ENCODE data around the gene IFT88.

The IFT88 gene

DNA sequence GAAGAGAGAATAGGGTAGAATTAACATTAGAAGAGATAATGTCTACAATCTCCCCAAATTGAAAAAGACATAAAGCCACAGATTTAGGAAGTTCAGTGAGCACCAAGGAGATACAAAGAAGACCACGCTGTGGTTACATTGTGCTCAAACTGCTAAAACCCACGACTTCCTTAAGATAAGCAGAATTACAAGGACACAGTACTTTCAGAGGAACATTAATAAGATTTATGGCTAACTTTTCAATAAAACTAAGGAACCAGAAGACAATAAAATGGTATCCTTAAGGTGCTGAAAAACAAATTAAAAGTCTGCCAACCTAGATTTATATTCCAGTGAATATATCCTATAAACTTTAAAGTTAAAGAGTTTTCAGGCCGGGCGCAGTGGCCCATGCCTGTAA lies 129.1 kb downstream of the IFT88 start:
- no peak for DNase-seq

DNA sequence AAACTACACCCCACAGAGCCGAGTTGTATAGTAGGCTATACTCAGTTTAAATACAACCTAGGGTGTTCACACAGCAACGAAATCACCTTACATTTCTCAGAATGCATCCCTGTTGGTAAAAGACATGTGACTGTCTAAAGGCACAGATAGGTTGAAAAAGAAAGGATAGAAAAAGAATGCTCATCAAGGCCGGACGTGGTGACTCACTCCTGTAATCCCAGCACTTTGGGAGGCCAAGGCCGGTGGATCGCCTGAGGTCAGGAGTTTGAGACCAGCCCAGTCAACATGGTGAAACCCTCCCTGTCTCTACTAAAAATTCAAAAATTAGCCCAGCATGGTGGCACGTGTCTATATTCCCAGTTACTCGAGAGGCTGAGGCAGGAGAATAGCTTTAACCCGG lies 132.8 kb downstream of the IFT88 start:
- DNase-seq, result no peak

DNA sequence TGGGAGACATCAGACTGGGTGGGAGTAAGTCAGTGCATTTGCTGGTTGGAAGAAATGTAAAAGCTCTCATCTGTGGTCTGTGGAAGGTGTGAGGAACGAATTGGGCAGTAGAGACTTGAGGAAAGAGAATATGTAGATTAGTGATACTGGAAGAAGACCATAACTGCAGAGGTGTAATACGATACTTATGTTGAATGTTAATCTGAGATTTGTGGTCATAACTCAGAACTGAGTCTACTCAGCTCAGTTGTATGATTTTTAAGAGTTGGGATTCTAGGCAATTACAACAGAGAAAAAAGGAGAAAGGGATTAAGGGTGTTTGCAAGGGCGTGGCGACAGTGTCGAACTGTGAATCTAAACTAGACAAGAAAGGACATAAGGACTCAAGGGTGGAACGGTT lies 133.3 kb downstream of the IFT88 start:
- DNase-seq, result no peak

DNA sequence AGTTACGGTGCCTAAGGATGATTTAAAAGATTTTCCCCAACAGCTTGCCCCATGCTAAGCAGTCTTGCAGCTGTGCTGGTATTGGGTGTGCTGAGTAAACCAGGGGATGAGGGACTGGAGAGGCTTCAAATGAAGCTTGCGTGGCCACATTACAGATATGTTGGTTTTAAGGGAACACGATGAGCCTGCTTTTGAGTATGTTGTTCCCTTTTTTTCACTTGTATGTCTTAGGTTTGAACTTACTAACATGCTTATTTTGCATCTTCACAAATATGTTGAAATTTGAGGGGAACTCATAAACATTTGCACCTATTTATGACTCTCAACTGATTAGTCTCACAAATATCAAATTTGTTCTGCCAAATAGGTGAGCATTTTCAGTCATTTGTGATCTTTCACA lies 134.5 kb downstream of the IFT88 start:
- no peak for DNase-seq

DNA sequence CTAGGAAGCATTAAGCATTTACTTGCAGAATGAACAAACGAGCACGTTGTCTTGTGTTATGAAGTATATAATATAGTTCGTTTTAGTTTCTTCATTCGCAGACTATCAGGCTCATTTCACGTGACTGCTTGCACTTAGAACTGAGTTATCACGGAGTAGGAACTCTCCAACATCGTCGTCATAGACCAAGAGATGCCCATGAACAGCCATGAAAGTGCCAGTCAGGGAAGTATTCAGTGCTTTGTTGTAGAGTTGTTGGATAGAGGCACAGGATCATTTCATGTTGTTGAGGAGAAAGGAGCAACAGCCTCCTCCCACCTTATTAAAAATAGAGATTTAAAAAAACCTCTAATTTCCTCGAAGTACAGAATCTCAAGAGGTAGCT lies 135.6 kb downstream of the IFT88 start:
- no peak for DNase-seq

DNA sequence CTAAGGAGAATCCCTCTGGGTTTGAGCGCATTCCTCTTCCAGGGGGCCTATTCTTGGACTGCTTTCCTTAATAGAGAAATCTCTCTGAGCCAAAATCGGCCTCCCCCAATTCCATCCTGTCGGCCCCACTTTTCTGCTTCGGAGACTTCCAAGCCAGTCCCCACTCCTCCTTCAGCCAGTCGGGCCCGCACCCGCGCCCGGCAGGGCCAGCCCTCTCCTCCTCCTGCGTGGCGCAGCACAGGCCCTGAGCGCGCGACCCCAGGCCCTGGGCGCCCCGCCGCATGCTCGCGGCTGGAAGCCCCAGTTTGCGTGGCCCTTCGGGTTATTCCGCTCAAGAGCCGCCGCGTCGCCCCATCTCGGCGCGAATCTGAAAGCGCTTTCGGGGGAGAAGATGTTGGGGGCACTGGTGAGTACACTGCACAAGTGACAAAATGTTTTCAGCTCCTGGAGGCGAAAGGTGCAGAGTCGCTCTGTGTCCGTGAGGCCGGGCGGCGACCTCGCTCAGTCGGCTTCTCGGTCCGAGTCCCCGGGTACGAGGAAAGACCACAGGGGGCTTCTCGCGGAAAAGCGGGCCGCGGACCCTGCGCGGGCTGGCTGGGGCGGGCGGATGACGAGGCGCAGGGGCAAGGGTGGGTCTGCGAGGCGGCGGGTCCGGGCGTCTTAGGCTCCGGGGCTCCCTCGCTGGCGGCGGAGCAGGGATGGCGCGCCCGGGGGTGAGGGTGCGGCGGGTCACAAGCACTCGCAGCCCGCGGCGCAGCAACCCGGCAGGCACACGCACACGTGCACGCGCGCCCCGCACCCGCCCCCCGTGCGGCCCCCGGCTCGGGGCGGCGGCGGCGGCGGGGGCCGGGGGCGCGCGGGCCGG lies 136.2 kb downstream of the IFT88 start, which contains the start of gene IL17D:
TSS of gene IL17D (plus strand) at position 785 of the 865 bp plus-strand sequence. CDS start 303 bp downstream, outside the sequence.
- DNase-seq, result no peak

DNA sequence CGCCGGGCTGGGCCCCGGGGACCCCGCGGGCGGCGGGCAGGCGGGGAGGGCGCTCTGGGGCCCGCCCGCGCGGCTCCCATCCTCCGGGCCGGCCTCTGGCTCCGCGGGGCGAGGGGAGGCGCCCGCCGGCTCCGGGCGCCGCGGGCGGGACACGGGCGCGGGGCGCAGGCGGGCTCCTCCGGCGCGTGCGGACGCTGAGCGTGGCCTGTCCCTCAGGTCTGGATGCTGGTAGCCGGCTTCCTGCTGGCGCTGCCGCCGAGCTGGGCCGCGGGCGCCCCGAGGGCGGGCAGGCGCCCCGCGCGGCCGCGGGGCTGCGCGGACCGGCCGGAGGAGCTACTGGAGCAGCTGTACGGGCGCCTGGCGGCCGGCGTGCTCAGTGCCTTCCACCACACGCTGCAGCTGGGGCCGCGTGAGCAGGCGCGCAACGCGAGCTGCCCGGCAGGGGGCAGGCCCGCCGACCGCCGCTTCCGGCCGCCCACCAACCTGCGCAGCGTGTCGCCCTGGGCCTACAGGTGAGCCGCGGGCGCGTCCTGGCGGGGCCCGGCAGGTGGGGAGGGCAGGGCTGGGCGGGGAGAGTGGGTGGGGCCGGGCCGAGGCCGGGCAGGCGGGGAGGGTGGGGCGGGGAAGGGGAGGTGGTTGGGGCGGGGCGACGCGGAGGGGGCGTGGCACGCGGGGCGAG lies 137.0 kb downstream of the IFT88 start:
- DNase-seq, result peak; percentile 70

DNA sequence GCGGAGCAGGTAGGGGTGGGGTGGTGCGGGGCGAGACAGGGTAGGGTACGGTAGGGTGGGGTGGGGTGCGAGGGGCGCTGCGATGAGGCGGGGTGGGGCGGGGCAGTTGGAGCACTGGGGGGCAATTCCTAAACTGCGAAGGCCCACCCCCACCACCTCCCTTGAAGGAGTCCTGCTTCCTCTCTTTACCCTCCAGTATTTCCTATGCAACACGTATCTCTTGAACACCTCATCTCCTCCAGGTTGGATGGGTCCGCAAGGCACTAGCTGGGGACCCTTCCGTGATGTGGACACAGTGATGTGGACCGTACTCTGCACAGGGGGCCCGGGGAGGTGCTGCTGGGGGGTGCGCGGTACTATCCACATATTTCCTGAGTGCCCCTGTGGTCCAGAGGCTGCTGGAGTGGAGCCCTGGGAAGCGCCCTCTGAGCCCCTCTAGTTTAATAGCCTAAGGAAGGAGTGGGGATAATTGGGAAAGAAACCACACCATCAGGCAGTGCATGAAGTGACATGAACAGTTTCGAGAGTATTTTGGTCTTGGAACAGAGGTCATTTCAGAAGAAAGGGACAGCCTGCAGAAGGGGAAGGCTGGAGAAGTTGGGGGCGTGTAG lies 137.6 kb downstream of the IFT88 start:
- no peak for DNase-seq

DNA sequence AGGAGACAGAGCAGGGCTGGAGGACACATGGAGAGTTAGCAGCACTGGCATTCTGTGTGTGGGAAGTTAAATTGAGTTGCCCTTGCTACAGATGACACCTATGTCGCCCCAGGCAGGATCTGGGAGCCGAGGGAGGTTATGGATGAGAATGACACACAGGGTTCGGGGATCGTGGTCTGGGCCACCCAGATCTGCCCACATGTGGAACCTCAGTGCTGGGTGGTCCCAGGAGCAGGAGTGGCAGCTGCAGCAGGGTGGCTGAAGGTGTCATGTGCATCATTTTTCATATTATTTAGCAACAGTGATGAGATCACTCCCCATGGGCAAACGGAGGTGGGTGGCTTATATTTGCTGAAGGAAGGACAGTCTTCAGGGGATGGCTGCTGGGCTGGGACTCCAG lies 139.7 kb downstream of the IFT88 start:
- no peak for DNase-seq

DNA sequence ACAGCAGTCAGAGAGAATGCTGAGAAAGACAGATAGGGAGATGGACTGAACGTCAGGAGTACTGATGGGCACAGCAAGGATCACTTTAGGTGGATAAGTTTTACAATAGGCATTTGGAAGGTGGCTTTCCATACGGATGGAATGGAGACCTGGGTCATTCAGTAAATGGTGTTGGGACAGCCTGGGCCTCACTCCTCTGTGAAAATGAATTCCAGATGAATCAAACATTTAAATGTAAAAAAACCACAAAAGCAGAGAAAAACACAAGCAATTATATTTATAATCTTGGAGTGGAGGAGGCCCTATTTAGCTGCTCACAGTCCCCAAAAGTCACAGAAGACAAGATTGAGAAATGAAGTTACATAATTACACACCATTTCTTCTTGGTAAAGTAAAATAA lies 141.3 kb downstream of the IFT88 start:
- DNase-seq, result no peak

DNA sequence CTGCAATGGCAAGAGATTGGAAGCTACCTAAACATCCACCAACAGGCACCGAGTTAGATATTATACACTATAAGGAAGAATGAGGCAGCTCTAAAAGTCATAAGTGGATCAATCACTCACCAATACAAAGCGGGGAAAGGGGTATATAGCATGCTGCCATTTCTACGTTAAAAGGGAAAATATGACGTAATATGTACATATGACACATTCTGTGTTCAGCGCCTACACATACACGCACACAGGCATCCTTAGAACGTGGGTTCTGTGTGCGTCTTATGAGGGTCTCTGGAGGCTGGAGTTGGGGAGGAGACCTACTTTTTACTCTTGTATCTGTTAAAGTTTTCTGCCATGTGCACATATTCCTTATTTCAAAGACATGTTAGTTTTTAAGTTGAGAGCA lies 142.4 kb downstream of the IFT88 start:
- DNase-seq, result no peak

DNA sequence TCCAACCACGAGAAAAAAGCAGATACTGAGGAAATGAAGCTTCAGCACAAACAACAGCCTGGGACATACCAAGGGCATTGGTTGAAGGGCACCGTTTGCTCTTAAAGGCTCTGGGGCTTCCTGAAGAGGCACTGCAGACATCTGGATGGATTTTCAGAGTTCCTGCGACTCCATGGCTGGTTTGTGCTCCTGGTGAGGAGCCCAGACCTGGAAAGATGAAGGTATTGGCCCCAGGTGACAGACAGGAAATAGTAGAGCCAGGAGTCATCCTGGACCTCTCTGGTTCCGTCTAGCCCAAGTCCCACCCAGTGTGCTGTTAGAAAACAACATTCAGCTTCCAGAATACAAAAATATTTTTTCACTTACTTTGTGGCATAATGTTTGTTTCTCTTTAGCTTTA lies 142.8 kb downstream of the IFT88 start:
- no peak for DNase-seq

DNA sequence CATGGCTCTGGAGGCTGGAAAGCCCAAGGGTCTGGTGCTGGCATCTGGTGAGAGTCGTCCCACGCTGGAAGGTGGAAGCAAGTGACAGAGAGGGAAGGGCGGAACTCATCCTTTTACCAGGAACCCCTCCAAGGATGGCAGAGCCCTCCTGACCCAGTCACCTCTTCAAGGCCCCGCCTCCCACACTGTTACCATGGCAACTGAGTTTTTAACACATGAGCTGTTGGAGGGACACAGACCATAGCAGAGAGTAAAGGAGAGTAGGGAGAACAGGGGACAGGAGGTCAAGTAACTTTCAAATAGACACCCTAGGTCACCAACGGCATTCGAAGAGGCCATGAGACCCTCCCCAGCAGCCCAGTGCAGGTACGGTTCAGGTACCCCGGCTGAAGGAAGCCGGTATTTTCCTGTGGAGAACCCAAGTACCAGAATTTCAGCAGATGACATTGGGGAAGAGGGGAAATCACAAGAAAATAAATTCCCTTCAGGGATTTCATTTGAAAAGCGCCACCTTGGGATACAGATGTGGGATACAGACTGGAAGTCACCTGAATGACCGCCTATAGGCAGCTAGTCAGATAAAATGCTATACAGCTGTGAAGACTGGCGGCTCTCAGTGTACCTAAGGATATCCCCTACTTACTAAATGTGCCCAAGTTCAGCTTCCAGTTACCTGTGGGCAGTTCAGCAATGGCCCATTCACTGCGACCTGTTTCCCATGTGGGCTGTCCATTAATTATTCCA lies 144.5 kb downstream of the IFT88 start:
- DNase-seq, result no peak

DNA sequence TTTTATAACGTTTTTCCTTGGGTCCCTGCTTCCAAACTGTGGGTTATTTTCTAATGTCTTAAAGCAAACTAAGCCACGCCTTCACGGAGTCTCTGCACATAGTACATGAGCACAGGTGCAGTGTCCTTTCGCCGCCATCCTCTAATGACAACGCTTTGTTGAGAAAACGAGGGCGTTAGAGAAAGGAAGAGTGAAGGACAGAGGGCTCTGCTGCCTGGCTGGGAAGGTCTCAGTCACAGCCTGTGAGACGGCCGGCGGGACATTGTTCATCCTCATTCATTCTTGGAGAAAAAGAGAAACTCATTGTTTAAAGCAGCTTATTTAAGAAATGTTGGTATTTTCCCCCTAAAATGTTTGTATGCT lies 146.0 kb downstream of the IFT88 start:
- DNase-seq, result no peak

DNA sequence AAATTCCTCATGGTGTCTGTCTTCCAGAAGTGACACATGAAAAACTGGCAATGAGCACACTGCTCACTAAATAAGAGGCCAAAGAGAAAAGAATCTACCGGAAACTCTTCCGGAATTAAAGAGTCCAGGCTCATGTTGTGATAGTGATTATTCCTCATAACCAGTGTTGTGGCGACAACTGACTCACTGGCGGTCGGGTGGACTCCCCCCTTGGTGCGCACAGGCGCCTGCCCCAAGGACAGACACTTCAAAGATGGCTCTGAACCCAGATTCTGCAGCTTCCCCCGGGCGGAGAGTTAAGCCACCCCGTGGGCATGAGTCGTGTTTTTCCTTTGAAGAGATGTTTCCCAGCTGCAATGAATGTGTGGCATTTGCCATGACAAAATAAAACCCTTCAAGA lies 146.8 kb downstream of the IFT88 start:
- DNase-seq, result no peak

DNA sequence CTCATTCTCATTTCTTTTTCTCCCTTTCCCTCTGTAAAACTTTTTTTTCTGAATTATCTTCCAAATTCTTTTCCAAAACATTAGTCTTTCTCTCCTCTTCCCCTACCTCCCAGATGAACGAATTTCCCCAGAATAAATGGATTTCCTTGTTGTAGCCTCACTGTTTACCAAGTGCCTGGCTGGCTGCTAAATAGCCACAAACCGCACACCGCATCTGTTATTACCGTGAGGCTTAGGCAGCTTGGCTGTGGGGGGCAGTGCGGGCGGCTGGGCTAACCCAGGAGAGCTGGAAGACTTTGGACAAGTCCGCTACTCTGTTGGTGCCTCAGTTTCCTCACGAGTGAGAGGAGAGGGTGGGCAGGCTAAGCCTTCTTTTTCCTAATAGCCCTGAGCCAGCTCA lies 147.2 kb downstream of the IFT88 start:
- no peak for DNase-seq

DNA sequence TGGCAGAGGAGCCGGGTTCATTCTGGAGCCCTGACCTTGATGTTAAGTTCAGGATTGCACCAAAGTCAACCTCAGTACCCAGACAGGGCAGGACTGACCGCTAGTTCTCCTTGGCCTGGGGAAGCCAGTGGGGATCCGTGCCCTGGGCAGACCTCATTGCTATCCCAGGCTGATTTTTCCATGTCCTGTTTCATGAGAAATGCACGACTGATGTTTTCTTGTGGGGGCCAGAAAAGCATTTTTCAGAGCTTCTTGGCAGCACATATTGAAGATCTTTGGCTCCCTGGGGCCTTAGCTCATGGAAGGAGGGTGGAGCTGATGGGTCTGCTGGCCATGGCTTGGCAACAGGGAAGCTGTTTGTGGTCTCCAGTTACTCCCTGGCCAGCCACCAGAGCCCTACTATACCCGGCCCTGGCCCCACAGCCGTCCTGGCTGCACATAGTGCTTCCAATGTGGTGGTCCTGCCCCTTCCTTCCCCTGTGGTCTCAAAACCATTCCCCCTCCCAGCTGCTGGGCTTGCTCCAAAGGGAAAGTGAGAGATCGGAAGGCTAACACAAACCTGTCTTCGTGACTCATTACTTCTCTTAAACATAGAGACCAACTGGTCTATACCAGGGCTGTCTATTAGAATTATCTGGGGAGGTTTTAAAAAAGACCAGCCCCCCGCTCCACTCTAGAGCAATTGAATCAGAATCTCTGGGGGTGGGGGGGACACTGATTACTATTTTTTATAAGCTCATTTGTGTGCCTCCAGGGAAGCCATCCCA lies 147.8 kb downstream of the IFT88 start:
- DNase-seq, result no peak

DNA sequence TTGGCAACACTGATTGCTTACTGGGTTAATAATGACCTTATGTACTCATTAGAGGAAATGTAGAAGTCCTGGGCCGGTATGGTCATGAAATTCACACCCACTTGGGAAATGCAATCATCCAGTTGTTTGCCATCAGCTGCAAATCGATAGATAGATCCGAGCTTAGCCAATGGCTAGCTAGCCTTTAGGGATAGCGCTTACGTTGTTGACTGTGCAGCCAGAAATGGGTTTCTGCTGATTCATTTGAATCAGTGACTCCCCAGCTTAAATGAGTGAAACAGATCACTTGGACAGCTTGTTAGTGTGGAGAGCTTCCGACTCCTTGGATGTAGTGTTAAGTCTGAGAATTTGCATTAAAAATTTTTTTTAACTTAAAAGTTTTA lies 148.4 kb downstream of the IFT88 start:
- DNase-seq, result no peak

DNA sequence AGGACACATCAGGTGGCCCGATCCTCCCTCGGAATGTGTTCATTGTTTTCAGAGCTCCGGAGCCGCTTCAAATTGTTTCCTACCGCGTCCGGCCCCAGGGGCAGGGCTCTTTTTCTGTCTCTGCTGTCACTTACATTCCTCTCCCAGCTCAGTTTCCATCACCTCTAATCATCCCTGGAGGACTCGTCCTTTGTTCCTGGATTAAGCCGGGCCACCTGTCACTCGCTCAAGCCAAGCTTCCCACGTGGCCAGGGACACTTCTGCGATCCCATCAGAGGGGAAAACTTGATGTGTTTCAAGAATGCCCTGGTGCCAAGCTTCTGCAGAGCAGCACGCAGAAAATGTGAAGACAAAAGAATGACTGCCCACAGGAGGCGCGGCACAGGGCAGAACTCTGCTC lies 150.0 kb downstream of the IFT88 start:
- DNase-seq, result no peak

DNA sequence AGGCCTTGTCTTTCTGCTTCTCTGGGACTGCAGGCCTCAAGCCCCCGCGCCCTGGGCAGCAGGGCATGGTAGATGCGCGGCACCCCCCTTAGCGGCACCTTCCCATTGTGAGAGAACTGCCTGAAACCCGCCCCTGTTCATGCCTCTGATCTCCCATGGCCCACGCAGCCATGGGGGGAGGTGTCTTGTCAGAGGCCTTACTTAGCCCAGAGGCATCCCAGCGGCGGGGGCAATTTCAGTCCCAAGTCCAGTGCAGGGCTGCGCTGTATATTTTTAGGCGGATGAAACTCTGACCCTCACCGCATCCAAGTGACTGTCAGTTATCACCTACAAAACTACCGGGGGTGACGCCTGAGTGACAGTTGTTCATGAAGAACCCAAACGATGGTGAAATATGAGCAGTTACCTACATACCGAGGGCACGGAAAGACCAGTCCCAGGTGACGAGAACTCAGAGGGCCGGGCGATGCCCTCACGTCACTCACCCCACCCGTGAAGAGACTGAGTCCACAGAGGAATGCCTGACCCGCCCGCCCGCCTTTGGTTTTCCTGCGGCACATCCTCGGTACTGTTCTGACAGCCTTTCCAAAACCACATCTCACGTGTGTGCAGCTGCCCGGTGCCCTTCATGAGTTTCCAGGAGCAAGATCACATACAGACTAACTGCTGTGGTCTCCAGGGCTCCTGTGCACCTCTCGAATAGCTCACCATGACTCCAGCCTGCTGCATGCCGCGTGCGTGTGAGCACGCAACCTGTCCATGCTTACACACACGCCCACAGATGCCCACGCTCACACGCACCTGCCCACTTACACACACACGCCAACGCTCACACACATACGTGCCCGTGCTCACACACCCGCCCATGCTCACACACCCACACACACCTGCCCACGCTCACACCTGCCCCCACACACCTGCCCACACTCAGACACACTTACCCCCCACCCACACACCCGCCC lies 150.9 kb downstream of the IFT88 start:
- DNase-seq, result no peak

DNA sequence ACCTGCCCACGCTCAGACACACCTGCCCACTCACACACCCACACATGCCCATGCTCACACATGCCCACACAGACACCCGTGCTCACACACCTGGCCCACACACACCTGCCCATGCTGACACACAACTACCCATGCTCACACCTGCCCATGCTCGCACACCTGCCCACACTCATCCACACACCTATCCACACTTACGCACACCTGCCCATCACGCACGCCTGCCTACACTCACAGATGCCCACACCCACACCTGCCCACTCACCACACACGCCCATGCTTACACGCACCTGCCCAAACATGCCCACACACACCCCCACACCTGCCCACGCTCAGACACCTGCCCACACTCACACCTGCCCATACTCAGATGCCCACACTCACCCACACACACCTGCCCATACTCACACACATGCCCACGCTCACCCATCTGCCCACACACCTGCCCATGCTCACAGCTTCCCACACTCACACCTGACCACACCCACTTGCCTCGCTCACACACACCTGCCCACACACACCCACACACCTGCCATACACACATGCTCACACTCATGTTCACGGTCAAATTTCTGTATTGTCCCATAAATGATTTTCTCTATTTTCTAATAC lies 152.1 kb downstream of the IFT88 start:
- DNase-seq, result no peak
